HG02852 (cell line): ENCODE data around the gene PDE4D.
"Not testable (repeated sequence)": the region's sequence is repeated elsewhere in the genome, so short reads cannot be mapped to it uniquely, and the experiment has no call there.

Experiments
- ATAC-seq: cut with Tn5 transposase; IDR thresholded peaks from one replicate; pipeline ENCODE4 v1.9.1; 2021; ENCODE audit warnings: mild to moderate bottlenecking, moderate library complexity; ENCODE audit not compliant: unreplicated experiment

PDE4D gene

GRCh38 chr5:59439303-59439702 lies 454.2 kb downstream of the PDE4D start:
- ATAC-seq, result no peak

GRCh38 chr5:59437176-59437575 lies 456.4 kb downstream of the PDE4D start:
- no peak for ATAC-seq

GRCh38 chr5:59436364-59437148 lies 457.0 kb downstream of the PDE4D start:
- ATAC-seq, result no peak

- ATAC-seq, result no peak
These were observed 460.4 kb downstream of the PDE4D start for GRCh38 chr5:59433174-59433573.

GRCh38 chr5:59430066-59430685 lies 463.4 kb downstream of the PDE4D start:
- ATAC-seq, result no peak

GRCh38 chr5:59428391-59428790 lies 465.1 kb downstream of the PDE4D start:
- ATAC-seq, result no peak

GRCh38 chr5:59424515-59424914 lies 469.0 kb downstream of the PDE4D start:
- no peak for ATAC-seq

- ATAC-seq, result no peak
These were observed 470.5 kb downstream of the PDE4D start for GRCh38 chr5:59423021-59423420.

GRCh38 chr5:59421986-59422941 lies 471.3 kb downstream of the PDE4D start:
- no peak for ATAC-seq

GRCh38 chr5:59420596-59420995 lies 472.9 kb downstream of the PDE4D start:
- ATAC-seq, result no peak

- no peak for ATAC-seq
These were observed 474.7 kb downstream of the PDE4D start for GRCh38 chr5:59418808-59419207.

GRCh38 chr5:59416451-59416850 lies 477.1 kb downstream of the PDE4D start:
- no peak for ATAC-seq

- ATAC-seq, result no peak
These were observed 477.5 kb downstream of the PDE4D start for GRCh38 chr5:59416026-59416425.

GRCh38 chr5:59412428-59412827 lies 481.1 kb downstream of the PDE4D start:
- no peak for ATAC-seq

GRCh38 chr5:59408997-59409396 lies 484.5 kb downstream of the PDE4D start:
- ATAC-seq, result not testable (repeated sequence)

GRCh38 chr5:59407967-59408366 lies 485.6 kb downstream of the PDE4D start:
- no peak for ATAC-seq

- ATAC-seq, result no peak
These were observed 491.9 kb downstream of the PDE4D start for GRCh38 chr5:59401637-59402036.

- not testable (repeated sequence) for ATAC-seq
These were observed 498.6 kb downstream of the PDE4D start for GRCh38 chr5:59394956-59395355.

GRCh38 chr5:59393585-59394420 lies 499.7 kb downstream of the PDE4D start:
- ATAC-seq, result no peak

GRCh38 chr5:59391576-59391975 lies 501.9 kb downstream of the PDE4D start:
- ATAC-seq, result no peak
